Mesendoderm (in vitro differentiated cells): ENCODE measurements around the gene FIZ1.

ENCODE experiments used
- DNase-seq: peaks from one replicate; pipeline ENCODE4 v3.0.0; 2013
- H2AK5ac ChIP-seq: 2 replicates; pipeline ENCODE4 v1.6.1; 2013; ENCODE audit warnings: low read length, inconsistent platforms
- H2BK120ac ChIP-seq: 2 replicates; pipeline ENCODE4 v1.6.1; 2013; ENCODE audit warnings: low read depth, mild to moderate bottlenecking, low read length, moderate library complexity, mixed read lengths
- H2BK15ac ChIP-seq: replicated peaks from 2 replicates; pipeline ENCODE4 v1.6.1; 2013; ENCODE audit warnings: low read depth, mild to moderate bottlenecking, moderate library complexity
- H2BK5ac ChIP-seq: 2 replicates; pipeline ENCODE4 v1.6.1; 2013; ENCODE audit warnings: low read length, inconsistent platforms
- H3K18ac ChIP-seq: 2 replicates; pipeline ENCODE4 v1.6.1; 2013; ENCODE audit warnings: mild to moderate bottlenecking, low read length, mixed read lengths
- H3K23ac ChIP-seq: one replicate; pipeline ENCODE4 v1.6.1; 2013; ENCODE audit warnings: low read length
- H3K27ac ChIP-seq: 2 replicates; pipeline ENCODE4 v1.5.1; 2013; ENCODE audit warnings: low read depth, mild to moderate bottlenecking, inconsistent platforms, low read length, moderate library complexity
- H3K27me3 ChIP-seq: 2 replicates; pipeline ENCODE4 v1.6.1; 2013; ENCODE audit warnings: low read length, control low read depth, mild to moderate bottlenecking, inconsistent platforms; ENCODE audit not compliant: insufficient read depth, poor library complexity
- H3K36me3 ChIP-seq: 2 replicates; pipeline ENCODE4 v1.6.1; 2013; ENCODE audit warnings: low read length, inconsistent platforms; ENCODE audit not compliant: control insufficient read depth, insufficient read depth
- H3K4ac ChIP-seq: one replicate; pipeline ENCODE4 v1.6.1; 2013; ENCODE audit warnings: low read depth, mild to moderate bottlenecking, low read length, moderate library complexity
- H3K4me1 ChIP-seq: 2 replicates; pipeline ENCODE4 v1.6.1; 2013; ENCODE audit warnings: low read depth, low read length, inconsistent platforms; ENCODE audit not compliant: control insufficient read depth
- H3K4me2 ChIP-seq: 2 replicates; pipeline ENCODE4 v1.6.1; 2013; ENCODE audit warnings: low read length
- H3K4me3 ChIP-seq: 2 replicates; pipeline ENCODE4 v1.5.1; 2013; ENCODE audit warnings: mild to moderate bottlenecking, low read length
- H3K56ac ChIP-seq: one replicate; pipeline ENCODE4 v1.6.1; 2013; ENCODE audit warnings: low read length
- H3K79me1 ChIP-seq: 2 replicates; pipeline ENCODE4 v1.6.1; 2013; ENCODE audit warnings: low read length, inconsistent platforms
- H3K79me2 ChIP-seq: 2 replicates; pipeline ENCODE4 v1.6.1; 2013; ENCODE audit warnings: mild to moderate bottlenecking, low read length; ENCODE audit not compliant: control insufficient read depth, insufficient read depth
- H3K9ac ChIP-seq: 2 replicates; pipeline ENCODE4 v1.6.1; 2013; ENCODE audit warnings: low read length, inconsistent platforms
- H4K5ac ChIP-seq: one replicate; pipeline ENCODE4 v1.6.1; 2013; ENCODE audit warnings: low read length
- H4K8ac ChIP-seq: one replicate; pipeline ENCODE4 v1.6.1; 2013; ENCODE audit warnings: low read depth, mild to moderate bottlenecking, control low read depth, low read length, moderate library complexity
- WGBS: extraction: QIAGEN DNeasy Blood & Tissue Kit; methylation state at CpG from one replicate; pipeline ENCODE4 v1.1.7; 2013; ENCODE audit warnings: low lambda C conversion rate, missing lambda C conversion rate; ENCODE audit not compliant: insufficient coverage; ENCODE audit errors: extremely low coverage; 5-methylcytosine and 5-hydroxymethylcytosine counted together

The FIZ1 gene

DNA sequence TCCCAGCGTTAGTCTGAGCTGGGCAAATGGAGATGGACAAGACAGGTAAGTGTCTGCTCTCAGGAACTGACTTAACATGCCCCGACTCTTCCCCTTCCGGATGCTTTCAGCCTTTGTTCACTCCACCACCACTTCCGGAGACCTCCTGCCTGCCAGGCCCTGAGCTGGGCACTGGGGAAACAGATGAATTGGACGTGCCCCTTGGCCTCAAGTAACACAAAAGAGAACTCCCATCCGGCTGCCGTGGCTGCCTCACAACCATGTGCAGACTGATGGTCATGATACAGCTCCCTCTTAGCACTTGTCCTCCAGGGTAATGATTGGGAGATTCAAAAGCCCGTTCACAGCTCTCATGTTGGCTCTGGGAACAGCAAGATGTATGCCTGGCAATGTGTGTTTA is 18.1 kb upstream of the FIZ1 start:
- no peak overlapping the region for H3K18ac ChIP-seq
- no peak overlapping the region for H3K4me2 ChIP-seq
- no peaks in the 10 kb centered on the region for H3K4me1 ChIP-seq
- H2BK120ac ChIP-seq: no peak overlapping the region
- H3K36me3 ChIP-seq: peaks cover 4% of the 10 kb centered on the region
- H2AK5ac ChIP-seq: no peak overlapping the region
- H3K79me1 ChIP-seq: no peaks in the 10 kb centered on the region
- H2BK15ac ChIP-seq: no peak overlapping the region
- H3K4ac ChIP-seq: no peak overlapping the region
- H3K9ac ChIP-seq: no peak overlapping the region
- no peak for DNase-seq
- H3K27me3 ChIP-seq: no peaks in the 10 kb centered on the region
- no peak overlapping the region for H4K5ac ChIP-seq
- no peak overlapping the region for H3K27ac ChIP-seq
- no peak overlapping the region for H4K8ac ChIP-seq
- H2BK5ac ChIP-seq: no peak overlapping the region
- no peak overlapping the region for H3K4me3 ChIP-seq
- no peak overlapping the region for H3K56ac ChIP-seq
- H3K79me2 ChIP-seq: no peaks in the 10 kb centered on the region
- H3K23ac ChIP-seq: no peak overlapping the region
- no CpG with 5 or more reads among the region's 8 CpGs for WGBS

DNA sequence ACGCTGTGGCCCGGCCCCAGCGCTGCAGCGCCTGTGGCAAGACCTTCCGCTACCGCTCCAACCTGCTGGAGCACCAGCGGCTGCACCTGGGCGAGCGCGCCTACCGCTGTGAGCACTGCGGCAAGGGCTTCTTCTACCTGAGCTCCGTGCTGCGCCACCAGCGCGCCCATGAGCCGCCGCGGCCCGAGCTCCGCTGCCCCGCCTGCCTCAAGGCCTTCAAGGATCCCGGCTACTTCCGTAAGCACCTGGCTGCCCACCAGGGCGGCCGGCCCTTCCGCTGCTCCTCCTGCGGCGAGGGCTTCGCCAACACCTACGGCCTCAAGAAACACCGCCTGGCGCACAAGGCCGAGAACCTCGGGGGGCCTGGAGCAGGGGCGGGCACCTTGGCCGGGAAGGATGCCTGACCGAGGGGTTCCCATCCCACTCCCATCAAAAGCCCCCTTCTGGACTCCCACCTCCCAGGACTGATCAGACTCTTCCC is 17.1 kb upstream of the FIZ1 start:
- H3K56ac ChIP-seq: no peak overlapping the region
- H3K79me1 ChIP-seq: no peaks in the 10 kb centered on the region
- no peak overlapping the region for H3K27ac ChIP-seq
- no CpG with 5 or more reads among the region's 38 CpGs for WGBS
- no peak overlapping the region for H3K4me3 ChIP-seq
- DNase-seq: no peak
- no peak overlapping the region for H4K5ac ChIP-seq
- H3K79me2 ChIP-seq: no peaks in the 10 kb centered on the region
- H3K4me2 ChIP-seq: no peak overlapping the region
- no peak overlapping the region for H2BK120ac ChIP-seq
- no peak overlapping the region for H4K8ac ChIP-seq
- H2AK5ac ChIP-seq: no peak overlapping the region
- H3K27me3 ChIP-seq: no peaks in the 10 kb centered on the region
- H3K36me3 ChIP-seq: peaks cover 4% of the 10 kb centered on the region
- no peak overlapping the region for H2BK5ac ChIP-seq
- no peaks in the 10 kb centered on the region for H3K4me1 ChIP-seq
- no peak overlapping the region for H3K23ac ChIP-seq
- H3K4ac ChIP-seq: no peak overlapping the region
- H2BK15ac ChIP-seq: no peak overlapping the region
- H3K18ac ChIP-seq: no peak overlapping the region
- no peak overlapping the region for H3K9ac ChIP-seq

- no peak for DNase-seq
- Histone ChIP-seq H3K79me2 (no peaks in the 10 kb centered on the region), H3K27ac (no peak overlapping the region), H3K36me3 (peaks cover 4% of the 10 kb centered on the region), H3K4ac (no peak overlapping the region), H3K56ac (no peak overlapping the region), H3K18ac (no peak overlapping the region), H2BK5ac (no peak overlapping the region), H3K4me3 (no peak overlapping the region), H2BK15ac (no peak overlapping the region), H2BK120ac (no peak overlapping the region), H3K9ac (no peak overlapping the region), H4K8ac (no peak overlapping the region), H3K79me1 (no peaks in the 10 kb centered on the region), H4K5ac (no peak overlapping the region), H3K4me1 (no peaks in the 10 kb centered on the region), H2AK5ac (no peak overlapping the region), H3K4me2 (no peak overlapping the region), H3K23ac (no peak overlapping the region), H3K27me3 (no peaks in the 10 kb centered on the region)
- WGBS: no CpG with 5 or more reads among the region's 88 CpGs
Observed at GRCh38 chr19:55615543-55616394, 16.5 kb upstream of the FIZ1 start.

- Histone ChIP-seq H3K79me1 (no peaks in the 10 kb centered on the region), H3K4me3 (no peak overlapping the region), H3K18ac (no peak overlapping the region), H3K27me3 (no peaks in the 10 kb centered on the region), H3K4me2 (no peak overlapping the region), H3K36me3 (peaks cover 4% of the 10 kb centered on the region), H3K4me1 (no peaks in the 10 kb centered on the region), H3K56ac (no peak overlapping the region), H2AK5ac (no peak overlapping the region), H3K79me2 (no peaks in the 10 kb centered on the region), H3K4ac (no peak overlapping the region), H2BK120ac (no peak overlapping the region), H4K8ac (no peak overlapping the region), H2BK5ac (no peak overlapping the region), H3K27ac (no peak overlapping the region), H3K9ac (no peak overlapping the region), H3K23ac (no peak overlapping the region), H2BK15ac (no peak overlapping the region), H4K5ac (no peak overlapping the region)
- DNase-seq: no peak
- no CpG with 5 or more reads among the region's 98 CpGs for WGBS
Observed at GRCh38 chr19:55614711-55615542, 15.6 kb upstream of the FIZ1 start.

DNA sequence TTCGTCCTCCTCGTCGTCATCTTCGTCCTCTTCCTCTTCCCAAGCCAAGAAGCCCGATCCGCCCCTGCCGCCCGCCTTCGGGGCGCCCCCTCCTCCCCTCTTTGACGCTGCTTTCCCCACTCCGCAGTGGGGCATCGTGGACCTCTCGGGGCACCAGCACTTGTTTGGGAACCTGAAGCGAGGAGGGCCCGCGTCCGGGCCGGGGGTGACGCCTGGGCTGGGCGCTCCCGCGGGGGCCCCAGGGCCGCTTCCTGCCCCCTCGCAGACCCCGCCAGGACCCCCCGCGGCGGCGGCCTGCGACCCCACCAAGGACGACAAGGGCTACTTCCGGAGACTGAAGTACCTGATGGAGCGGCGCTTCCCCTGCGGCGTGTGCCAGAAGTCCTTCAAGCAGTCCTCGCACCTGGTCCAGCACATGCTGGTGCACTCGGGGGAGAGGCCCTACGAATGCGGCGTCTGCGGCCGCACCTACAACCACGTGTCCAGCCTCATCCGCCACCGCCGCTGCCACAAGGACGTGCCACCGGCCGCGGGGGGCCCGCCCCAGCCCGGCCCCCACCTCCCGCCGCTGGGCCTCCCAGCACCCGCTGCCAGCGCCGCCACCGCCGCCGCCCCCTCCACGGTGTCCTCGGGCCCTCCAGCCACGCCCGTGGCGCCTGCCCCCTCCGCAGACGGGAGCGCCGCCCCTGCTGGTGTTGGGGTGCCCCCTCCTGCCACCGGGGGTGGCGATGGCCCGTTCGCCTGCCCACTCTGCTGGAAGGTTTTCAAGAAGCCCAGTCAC is 14.8 kb upstream of the FIZ1 start:
- H2BK15ac ChIP-seq: no peak overlapping the region

More for the DNA sequence above, 14.8 kb upstream of the FIZ1 start:
- no peaks in the 10 kb centered on the region for H3K4me1 ChIP-seq
- H3K4me2 ChIP-seq: no peak overlapping the region
- H3K23ac ChIP-seq: no peak overlapping the region
- H3K9ac ChIP-seq: no peak overlapping the region
- H2AK5ac ChIP-seq: no peak overlapping the region
- H3K79me2 ChIP-seq: no peaks in the 10 kb centered on the region
- no peak for DNase-seq
- no peak overlapping the region for H4K5ac ChIP-seq
- H3K56ac ChIP-seq: no peak overlapping the region
- H2BK5ac ChIP-seq: no peak overlapping the region
- no peaks in the 10 kb centered on the region for H3K27me3 ChIP-seq
- H2BK120ac ChIP-seq: no peak overlapping the region
- H3K36me3 ChIP-seq: peaks cover 4% of the 10 kb centered on the region
- peaks cover 4% of the 10 kb centered on the region for H3K79me1 ChIP-seq
- H3K4ac ChIP-seq: no peak overlapping the region
- H4K8ac ChIP-seq: no peak overlapping the region
- 100% methylated on average over 4 of the region's 75 CpGs for WGBS
- H3K4me3 ChIP-seq: no peak overlapping the region
- no peak overlapping the region for H3K27ac ChIP-seq
- no peak overlapping the region for H3K18ac ChIP-seq
